ENCODE measurements around the gene LYRM7.
A peak's percentile ranks its signal among the peaks of the same experiment; 100 is the strongest.

LYRM7 gene

GRCh38 chr5:131214609-131215227 is 44.0 kb downstream of the LYRM7 start:
- Histone ChIP-seq H3K27me3 (replicated peaks; ENCODE audit: control insufficient read depth, insufficient read depth, low read length, poor library complexity, severe bottlenecking) (no peaks in the 10 kb centered on the region), H3K9me3 (ENCODE audit: control insufficient read depth, low read length) (no peaks in the 10 kb centered on the region), H3K4me3 (ENCODE audit: insufficient read depth, low read depth, low read length, poor library complexity, severe bottlenecking) (no peak overlapping the region), H3K27ac (ENCODE audit: insufficient read depth, low read length, poor library complexity, severe bottlenecking) (no peak overlapping the region), H3K36me3 (ENCODE audit: control insufficient read depth, insufficient read depth, low read length) (no peaks in the 10 kb centered on the region), H3K4me1 (ENCODE audit: control insufficient read depth, insufficient read depth, low read length, poor library complexity, severe bottlenecking) (peaks cover 19% of the 10 kb centered on the region)
- no peak for DNase-seq

DNA sequence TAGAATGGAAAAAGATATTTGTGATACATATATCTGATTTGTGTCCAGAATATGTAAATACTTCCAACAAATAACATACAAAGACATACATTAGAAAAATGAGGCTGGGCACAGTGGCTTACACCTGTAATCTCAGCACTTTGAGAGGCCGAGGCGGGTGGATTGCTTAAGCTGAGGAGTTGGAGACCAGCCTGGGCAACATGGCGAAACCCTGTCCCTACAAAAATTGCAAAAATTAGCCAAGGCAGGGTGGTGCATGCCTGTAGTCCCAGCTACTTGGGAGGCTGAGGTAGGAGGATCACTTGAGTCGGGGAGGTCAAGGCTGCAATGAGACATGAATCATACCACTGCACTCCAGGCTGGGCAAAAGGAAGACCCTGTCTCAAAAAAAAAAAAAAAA is 47.0 kb downstream of the LYRM7 start:
- H3K4me1 ChIP-seq (ENCODE audit: control insufficient read depth, insufficient read depth, low read length, poor library complexity, severe bottlenecking) = peaks cover 6% of the 10 kb centered on the region
- no peak overlapping the region for H3K4me3 ChIP-seq (ENCODE audit: insufficient read depth, low read depth, low read length, poor library complexity, severe bottlenecking)
- no peak for DNase-seq
- H3K9me3 ChIP-seq (ENCODE audit: control insufficient read depth, low read length) = no peaks in the 10 kb centered on the region
- H3K27me3 ChIP-seq (replicated peaks; ENCODE audit: control insufficient read depth, insufficient read depth, low read length, poor library complexity, severe bottlenecking) = no peaks in the 10 kb centered on the region
- H3K27ac ChIP-seq (ENCODE audit: insufficient read depth, low read length, poor library complexity, severe bottlenecking) = no peak overlapping the region
- no peaks in the 10 kb centered on the region for H3K36me3 ChIP-seq (ENCODE audit: control insufficient read depth, insufficient read depth, low read length)

- no peak for DNase-seq
- no peak overlapping the region for H3K4me3 ChIP-seq (ENCODE audit: insufficient read depth, low read depth, low read length, poor library complexity, severe bottlenecking)
- H3K4me1 ChIP-seq (ENCODE audit: control insufficient read depth, insufficient read depth, low read length, poor library complexity, severe bottlenecking) = peaks cover 6% of the 10 kb centered on the region
- no peaks in the 10 kb centered on the region for H3K9me3 ChIP-seq (ENCODE audit: control insufficient read depth, low read length)
- no peaks in the 10 kb centered on the region for H3K27me3 ChIP-seq (replicated peaks; ENCODE audit: control insufficient read depth, insufficient read depth, low read length, poor library complexity, severe bottlenecking)
- no peak overlapping the region for H3K27ac ChIP-seq (ENCODE audit: insufficient read depth, low read length, poor library complexity, severe bottlenecking)
- H3K36me3 ChIP-seq (ENCODE audit: control insufficient read depth, insufficient read depth, low read length) = no peaks in the 10 kb centered on the region
These were observed 47.6 kb downstream of the LYRM7 start for GRCh38 chr5:131218392-131218791.

- Histone ChIP-seq H3K9me3 (ENCODE audit: control insufficient read depth, low read length) (no peaks in the 10 kb centered on the region), H3K4me1 (ENCODE audit: control insufficient read depth, insufficient read depth, low read length, poor library complexity, severe bottlenecking) (peaks cover 8% of the 10 kb centered on the region), H3K36me3 (ENCODE audit: control insufficient read depth, insufficient read depth, low read length) (no peaks in the 10 kb centered on the region), H3K27me3 (replicated peaks; ENCODE audit: control insufficient read depth, insufficient read depth, low read length, poor library complexity, severe bottlenecking) (no peaks in the 10 kb centered on the region), H3K27ac (ENCODE audit: insufficient read depth, low read length, poor library complexity, severe bottlenecking) (no peak overlapping the region), H3K4me3 (ENCODE audit: insufficient read depth, low read depth, low read length, poor library complexity, severe bottlenecking) (no peak overlapping the region)
- no peak for DNase-seq
These were observed 49.8 kb downstream of the LYRM7 start for GRCh38 chr5:131220566-131220965.

DNA sequence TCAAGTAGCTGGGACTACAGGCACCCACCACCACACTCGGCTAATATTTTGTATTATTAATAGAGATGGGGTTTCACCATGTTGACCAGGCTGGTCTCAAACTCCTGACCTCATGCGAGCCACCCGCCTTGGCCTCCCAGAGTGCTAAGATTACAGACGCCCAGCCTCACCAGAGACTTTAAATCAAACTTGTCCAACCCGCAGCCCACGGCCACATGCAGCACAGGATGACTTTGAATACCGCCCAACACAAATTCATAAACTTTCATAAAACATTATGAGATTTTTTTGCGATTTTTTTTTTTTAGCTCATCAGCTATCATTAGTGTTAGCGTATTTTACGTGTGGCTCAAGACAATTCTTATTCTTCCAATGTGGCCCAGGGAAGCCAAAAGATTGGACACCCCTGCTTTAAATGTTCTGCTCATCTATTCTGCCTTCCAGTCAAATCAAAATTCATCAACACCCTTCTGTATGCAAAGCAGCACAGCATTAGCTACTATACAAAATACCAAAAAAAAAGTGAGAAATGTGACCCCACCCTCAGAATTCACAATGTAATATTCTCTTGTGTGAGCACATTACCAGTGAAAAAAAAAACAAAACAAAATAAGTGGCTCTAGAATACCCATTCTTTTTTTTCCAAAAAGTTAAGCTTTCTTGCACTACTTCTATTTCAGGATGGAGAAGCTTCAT is 50.4 kb downstream of the LYRM7 start:
- Histone ChIP-seq H3K4me3 (ENCODE audit: insufficient read depth, low read depth, low read length, poor library complexity, severe bottlenecking) (no peak overlapping the region), H3K9me3 (ENCODE audit: control insufficient read depth, low read length) (no peaks in the 10 kb centered on the region), H3K27ac (ENCODE audit: insufficient read depth, low read length, poor library complexity, severe bottlenecking) (no peak overlapping the region), H3K4me1 (ENCODE audit: control insufficient read depth, insufficient read depth, low read length, poor library complexity, severe bottlenecking) (peaks cover 8% of the 10 kb centered on the region), H3K27me3 (replicated peaks; ENCODE audit: control insufficient read depth, insufficient read depth, low read length, poor library complexity, severe bottlenecking) (no peaks in the 10 kb centered on the region), H3K36me3 (ENCODE audit: control insufficient read depth, insufficient read depth, low read length) (no peaks in the 10 kb centered on the region)
- no peak for DNase-seq

DNA sequence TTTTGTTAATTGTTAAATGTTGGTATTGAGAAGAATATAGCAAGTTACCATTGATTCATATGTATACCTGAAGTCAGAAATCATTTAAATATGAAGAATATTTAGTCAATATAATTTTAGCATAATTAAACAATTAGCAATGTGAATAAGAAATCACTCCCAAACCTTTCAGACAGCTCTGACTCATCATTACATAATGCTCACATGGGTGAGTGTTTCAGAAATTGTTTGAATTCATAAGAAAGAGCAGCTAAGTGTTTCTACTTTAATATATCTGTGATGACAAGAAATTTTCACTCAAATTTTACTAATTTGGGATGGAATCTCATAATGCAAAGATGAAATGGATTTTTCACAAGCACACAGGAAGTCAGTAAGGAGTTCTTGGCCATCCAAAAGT is 51.1 kb downstream of the LYRM7 start:
- no peaks in the 10 kb centered on the region for H3K9me3 ChIP-seq (ENCODE audit: control insufficient read depth, low read length)

DNA sequence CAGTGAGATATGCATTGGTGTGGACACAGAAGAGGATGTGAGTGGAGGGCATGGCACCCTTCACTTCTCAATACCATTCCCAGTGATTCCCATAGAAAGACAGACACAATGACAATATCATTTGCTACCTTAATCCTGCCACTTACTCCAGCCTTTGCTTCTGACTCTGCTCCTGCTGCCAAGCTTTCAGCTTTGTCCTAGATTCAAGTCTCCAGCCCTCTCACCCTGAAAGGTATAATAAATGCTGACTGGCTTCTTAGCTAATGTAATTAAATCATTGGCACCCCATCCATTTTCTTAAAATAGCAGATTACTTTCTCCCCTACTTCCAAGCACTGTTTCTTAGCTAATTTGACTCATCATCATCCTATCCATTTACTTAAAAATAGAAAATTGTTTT is 52.0 kb downstream of the LYRM7 start:
- Histone ChIP-seq H3K36me3 (ENCODE audit: control insufficient read depth, insufficient read depth, low read length) (no peaks in the 10 kb centered on the region), H3K27me3 (replicated peaks; ENCODE audit: control insufficient read depth, insufficient read depth, low read length, poor library complexity, severe bottlenecking) (no peaks in the 10 kb centered on the region), H3K4me1 (ENCODE audit: control insufficient read depth, insufficient read depth, low read length, poor library complexity, severe bottlenecking) (peaks cover 8% of the 10 kb centered on the region), H3K9me3 (ENCODE audit: control insufficient read depth, low read length) (no peaks in the 10 kb centered on the region), H3K27ac (ENCODE audit: insufficient read depth, low read length, poor library complexity, severe bottlenecking) (no peak overlapping the region), H3K4me3 (ENCODE audit: insufficient read depth, low read depth, low read length, poor library complexity, severe bottlenecking) (no peak overlapping the region)
- DNase-seq = no peak

More for the DNA sequence above, 51.1 kb downstream of the LYRM7 start:
- H3K4me1 ChIP-seq (ENCODE audit: control insufficient read depth, insufficient read depth, low read length, poor library complexity, severe bottlenecking) = peaks cover 8% of the 10 kb centered on the region
- no peak overlapping the region for H3K4me3 ChIP-seq (ENCODE audit: insufficient read depth, low read depth, low read length, poor library complexity, severe bottlenecking)
- no peak overlapping the region for H3K27ac ChIP-seq (ENCODE audit: insufficient read depth, low read length, poor library complexity, severe bottlenecking)
- DNase-seq = no peak
- H3K36me3 ChIP-seq (ENCODE audit: control insufficient read depth, insufficient read depth, low read length) = no peaks in the 10 kb centered on the region
- no peaks in the 10 kb centered on the region for H3K27me3 ChIP-seq (replicated peaks; ENCODE audit: control insufficient read depth, insufficient read depth, low read length, poor library complexity, severe bottlenecking)

DNA sequence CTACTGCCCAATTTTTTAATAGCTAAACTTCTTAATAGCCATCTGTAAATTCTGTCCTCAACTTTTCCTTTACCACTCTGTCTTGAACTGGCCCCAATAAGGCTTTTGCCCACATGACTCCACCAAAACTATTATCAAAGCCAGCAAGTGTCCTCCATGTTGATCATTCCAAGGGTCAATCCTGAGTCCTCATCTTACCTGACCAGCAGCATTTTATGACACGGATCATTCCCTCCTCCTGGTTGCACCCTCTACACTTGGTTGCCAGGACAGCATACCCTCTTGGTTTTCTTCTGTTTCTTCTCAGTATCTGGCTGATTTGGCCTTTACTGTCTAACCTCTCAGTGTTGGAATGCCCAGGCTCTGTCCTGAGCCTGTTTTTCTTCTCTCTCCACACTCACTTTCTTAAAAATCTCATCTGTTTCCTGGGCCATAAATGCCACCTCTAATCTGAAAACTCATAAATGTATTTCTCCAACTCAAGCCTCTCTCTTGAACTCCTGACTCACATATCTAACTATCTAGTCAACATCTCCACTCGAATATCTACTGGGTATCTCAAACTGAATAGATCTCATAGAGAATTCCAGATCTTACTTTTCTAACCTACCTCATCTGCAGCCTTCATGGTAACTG is 53.1 kb downstream of the LYRM7 start:
- Histone ChIP-seq H3K9me3 (ENCODE audit: control insufficient read depth, low read length) (no peaks in the 10 kb centered on the region), H3K4me3 (ENCODE audit: insufficient read depth, low read depth, low read length, poor library complexity, severe bottlenecking) (no peak overlapping the region), H3K4me1 (ENCODE audit: control insufficient read depth, insufficient read depth, low read length, poor library complexity, severe bottlenecking) (peaks cover 8% of the 10 kb centered on the region), H3K27me3 (replicated peaks; ENCODE audit: control insufficient read depth, insufficient read depth, low read length, poor library complexity, severe bottlenecking) (no peaks in the 10 kb centered on the region), H3K27ac (ENCODE audit: insufficient read depth, low read length, poor library complexity, severe bottlenecking) (no peak overlapping the region), H3K36me3 (ENCODE audit: control insufficient read depth, insufficient read depth, low read length) (no peaks in the 10 kb centered on the region)
- DNase-seq = no peak

DNA sequence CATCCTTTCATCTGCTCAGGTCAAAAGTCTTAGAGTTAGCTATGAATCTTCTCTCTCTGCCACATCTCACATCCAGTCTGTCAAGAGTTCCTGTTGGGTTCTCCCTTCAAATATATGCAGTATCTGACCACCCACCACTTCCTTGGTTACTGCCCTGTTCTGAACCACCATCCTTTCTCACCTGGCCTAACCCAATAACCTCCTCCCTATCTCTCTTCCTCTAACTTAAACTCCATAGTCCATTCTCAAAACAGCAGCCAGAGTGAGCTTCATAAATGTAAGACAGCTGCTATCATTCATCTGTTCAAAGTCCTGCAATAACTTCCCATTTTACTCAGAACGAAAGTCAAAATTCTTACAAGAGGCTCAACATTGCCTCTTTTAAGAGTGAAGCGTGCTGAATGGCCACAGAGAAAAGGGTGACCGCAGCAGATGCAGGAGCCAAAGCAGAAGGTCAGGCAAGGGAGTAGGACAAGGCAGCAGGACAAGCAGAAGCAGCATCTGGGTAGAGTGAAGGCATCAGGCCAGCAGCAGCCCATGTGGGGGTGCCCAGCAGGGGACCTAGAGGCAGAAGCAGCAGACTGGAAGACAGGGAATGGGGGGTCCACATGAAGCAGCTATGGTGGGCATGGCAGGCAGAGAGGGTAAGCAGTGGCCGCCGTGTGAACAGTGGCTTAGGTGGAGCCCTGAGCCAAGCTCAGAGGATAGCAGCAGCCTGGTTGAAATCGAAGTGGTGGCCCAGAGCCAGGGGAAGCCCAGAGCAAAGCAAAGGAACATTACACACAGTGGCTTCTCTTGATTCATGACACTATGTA is 53.9 kb downstream of the LYRM7 start:
- H3K4me1 ChIP-seq (ENCODE audit: control insufficient read depth, insufficient read depth, low read length, poor library complexity, severe bottlenecking) = peaks cover 8% of the 10 kb centered on the region
- H3K9me3 ChIP-seq (ENCODE audit: control insufficient read depth, low read length) = no peaks in the 10 kb centered on the region
- no peak for DNase-seq
- H3K4me3 ChIP-seq (ENCODE audit: insufficient read depth, low read depth, low read length, poor library complexity, severe bottlenecking) = no peak overlapping the region
- H3K27me3 ChIP-seq (replicated peaks; ENCODE audit: control insufficient read depth, insufficient read depth, low read length, poor library complexity, severe bottlenecking) = no peaks in the 10 kb centered on the region
- no peaks in the 10 kb centered on the region for H3K36me3 ChIP-seq (ENCODE audit: control insufficient read depth, insufficient read depth, low read length)
- H3K27ac ChIP-seq (ENCODE audit: insufficient read depth, low read length, poor library complexity, severe bottlenecking) = peak overlapping the region; percentile 8

All from effector memory CD4-positive, alpha-beta T cell (primary cell).